HTERT RPE-1 (cell line): ENCODE results near the gene DCDC2B.

Experiments used
- in situ Hi-C: fragments of 300-500 bp; cut with MboI; formaldehyde crosslinking; loops from 4 replicates; pipeline ENCODE4 v1.14.3; 2020; ENCODE audit warnings: low sequenced_read_pairs

The DCDC2B gene

DNA sequence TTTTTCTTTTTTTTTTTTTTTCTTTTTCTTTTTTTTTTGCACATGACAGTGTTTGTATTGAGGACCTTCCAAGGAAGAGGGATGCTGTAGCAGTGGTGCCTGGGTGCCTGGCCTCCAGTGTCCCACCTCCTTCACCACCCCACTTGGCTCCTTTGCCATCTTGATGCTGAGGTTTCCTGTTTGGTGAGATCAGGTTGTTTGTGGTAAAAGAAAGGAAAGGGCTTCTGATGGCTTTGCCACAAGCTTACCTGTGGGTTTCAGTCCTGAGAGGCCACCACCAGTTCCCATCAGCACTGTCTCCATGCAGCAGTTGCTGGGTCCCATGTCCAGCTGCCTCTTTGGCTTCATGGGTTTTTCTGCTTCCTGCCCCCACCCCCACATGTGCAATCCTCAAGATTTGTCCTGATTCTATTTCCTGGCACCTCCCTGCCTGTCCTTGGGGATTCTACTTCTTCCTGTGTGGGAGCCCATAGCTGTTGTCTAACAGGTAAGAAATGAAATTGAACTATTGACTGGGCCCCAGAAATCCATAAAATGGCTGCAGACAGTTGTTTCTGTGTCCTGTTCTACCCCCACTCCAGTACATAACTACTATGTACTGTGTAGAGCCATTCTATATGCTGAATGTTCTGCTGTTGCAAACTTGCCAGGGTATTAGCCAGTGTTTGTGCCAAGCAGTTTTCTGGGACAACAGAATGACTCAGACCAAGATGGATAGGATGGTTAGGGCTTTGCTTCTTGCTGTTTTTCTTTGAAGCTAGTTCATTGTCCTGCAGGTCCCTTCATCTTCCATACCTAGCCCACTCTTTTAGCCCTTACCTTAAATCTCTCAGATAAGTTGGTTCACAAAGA is 12.7 kb upstream of the DCDC2B start:
- in situ Hi-C loops, result no loop called here

DNA sequence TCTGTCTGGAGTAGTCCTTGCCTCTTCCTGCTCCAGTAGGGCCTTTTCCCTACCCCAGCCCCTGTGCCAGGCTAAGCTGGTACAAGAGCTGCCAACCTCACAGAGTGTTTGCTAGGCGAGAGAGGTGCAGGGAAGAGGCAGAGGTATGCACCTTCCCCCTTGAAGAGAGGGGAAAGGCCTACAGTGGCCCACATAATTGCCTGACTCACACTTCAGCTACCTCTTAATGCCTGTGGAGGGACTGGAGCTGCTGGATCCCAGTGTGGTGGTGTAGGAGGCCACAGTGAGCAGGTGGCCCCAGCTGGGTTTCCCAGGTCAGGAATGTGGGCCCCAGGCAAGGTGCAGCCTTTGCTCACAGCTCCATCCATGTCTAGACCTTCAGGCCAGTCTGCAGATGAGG is 11.8 kb upstream of the DCDC2B start:
- in situ Hi-C loops, result no loop called here

DNA sequence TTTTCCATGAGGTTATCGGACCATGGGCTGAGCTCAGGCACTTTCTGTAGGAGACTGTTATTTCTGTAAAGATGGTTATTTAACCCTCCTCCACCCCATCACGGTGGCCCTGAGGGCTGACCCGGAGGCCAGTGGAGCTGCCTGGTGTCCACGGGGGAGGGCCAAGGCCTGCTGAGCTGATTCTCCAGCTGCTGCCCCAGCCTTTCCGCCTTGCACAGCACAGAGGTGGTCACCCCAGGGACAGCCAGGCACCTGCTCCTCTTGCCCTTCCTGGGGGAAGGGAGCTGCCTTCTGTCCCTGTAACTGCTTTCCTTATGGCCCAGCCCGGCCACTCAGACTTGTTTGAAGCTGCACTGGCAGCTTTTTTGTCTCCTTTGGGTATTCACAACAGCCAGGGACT is 11.1 kb upstream of the DCDC2B start:
- in situ Hi-C loops, result no loop called here

DNA sequence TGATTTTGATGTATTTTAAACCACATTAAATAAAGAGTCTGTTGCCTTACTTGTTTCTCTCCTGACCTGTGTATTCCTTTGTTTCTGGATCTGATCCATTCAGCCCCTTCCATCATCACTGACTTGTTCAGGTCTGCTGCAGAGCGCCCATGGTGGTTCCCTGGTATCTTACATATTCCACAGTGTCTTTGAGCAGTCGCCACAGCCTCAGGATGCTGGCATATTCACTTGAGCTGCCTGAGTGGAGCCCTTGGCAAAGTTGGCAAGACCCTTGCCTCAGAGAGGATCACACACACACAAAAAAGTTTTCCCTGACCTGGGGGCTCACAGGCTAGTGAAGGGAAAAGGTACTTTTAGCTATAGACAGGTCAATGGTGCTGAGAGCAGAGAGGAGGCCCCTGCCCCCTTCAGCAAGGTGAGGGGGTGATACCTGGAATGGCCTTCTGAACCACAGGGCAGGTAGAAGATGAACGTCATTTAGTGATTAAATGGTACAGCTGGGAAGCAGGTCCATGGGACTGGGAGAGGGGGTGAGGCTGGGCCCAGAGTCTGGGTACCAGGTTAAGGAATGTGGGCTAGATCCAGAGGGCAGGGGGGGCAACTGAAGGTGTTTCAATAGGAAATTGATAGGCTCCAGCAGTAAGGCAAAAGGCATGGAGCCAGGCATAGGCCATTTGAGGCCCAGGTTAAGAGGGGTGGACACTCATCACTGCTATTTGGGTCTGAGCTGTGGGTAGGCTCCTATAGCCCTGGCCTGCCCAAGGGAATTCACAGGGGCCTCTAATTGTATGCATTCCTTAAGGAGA is 10.4 kb upstream of the DCDC2B start:
- in situ Hi-C loops, result no loop called here

DNA sequence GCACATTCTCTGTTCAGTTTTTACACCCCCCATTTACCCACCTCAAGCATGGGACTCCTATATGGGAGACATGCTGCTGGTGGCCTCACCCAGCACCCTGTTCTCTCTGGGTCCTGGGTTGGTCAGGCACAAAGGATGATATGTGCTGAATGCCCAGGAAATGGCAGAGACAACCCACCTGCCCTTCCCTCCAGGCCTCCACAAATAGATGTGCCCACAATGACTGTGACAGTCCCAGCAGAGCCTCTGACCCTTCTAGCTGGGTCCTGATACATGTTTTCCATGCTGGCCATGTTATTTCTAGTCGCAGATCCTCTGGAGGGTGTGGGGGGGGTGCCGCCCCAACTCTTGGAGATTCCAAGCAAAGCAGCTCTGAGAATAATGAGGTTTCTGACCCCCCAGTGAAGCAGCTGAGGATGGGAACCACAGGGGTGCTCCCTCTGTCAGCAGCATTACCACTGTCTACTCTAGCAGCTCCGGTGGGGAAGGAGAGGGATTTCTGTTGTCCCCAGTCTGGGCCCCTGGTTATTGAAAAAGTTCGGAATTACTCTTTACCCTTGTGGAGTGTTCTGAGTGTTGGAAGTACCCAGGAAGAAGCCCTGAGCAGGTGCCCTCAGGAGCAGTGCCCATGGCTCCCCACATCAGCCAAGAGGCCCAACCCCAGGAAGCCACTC is 9.7 kb upstream of the DCDC2B start:
- in situ Hi-C loops, result no loop called here

DNA sequence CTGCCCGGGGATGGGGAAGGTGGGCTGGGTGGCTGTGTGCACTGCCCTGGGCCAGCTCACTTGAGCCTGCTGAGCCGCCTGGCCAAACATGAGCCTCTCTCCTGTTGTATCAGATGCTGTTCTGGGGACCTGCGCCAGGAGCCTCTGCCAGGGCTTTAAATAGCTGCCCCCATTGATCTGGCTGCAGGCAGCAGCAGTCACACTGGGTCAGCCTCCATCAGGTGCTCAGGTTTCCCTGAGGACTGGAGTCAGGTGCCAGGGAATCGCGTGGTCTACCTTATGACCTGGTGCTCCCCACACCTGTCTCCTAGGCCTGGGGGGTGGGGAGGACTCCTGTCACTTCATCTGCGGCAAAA is 9.2 kb upstream of the DCDC2B start:
- in situ Hi-C loops, result no loop called here

DNA sequence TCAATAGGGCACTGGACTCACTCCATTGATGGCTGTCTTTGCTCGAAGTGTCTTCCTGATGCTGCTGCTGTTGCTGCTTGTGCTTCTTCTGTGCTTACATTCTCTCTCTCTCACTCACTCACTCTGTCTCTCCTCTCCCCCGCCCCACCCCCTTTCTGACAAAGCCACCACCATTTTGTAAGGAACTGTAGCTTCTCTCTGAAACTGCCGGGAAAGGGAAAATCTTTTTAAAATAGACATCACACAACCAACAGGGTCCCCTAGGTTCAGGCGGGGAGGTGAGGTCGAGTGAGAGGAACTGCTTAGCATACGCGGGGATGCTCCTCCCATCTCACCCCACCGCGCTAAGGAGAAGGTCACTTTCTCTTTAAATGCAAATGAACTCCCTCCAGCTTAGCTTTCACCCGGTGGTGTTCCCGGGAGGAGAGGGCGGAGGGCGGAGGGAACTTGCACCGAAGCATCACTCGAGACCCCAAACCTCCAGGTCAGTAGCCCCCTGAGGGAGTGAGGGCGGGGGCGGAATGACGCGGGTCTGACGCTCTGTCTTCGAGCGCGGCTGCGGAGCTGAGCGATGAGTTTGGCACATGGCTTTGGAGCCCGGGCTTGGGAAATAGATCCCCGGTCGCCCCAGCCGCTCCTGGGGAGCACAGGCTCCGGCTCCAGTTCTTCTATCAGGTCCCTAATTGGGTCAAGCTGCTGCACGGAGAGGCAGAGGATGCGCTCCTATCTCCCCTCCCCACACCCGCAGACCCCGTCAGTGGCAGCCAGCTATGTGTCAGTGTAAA is 8.5 kb upstream of the DCDC2B start, which contains the start of gene CCDC28B:
Gene CCDC28B (plus strand): TSS at position 370 of the 785 bp plus-strand sequence. CDS start 1,341 bp downstream, outside the sequence.
- in situ Hi-C loops, result no loop called here

DNA sequence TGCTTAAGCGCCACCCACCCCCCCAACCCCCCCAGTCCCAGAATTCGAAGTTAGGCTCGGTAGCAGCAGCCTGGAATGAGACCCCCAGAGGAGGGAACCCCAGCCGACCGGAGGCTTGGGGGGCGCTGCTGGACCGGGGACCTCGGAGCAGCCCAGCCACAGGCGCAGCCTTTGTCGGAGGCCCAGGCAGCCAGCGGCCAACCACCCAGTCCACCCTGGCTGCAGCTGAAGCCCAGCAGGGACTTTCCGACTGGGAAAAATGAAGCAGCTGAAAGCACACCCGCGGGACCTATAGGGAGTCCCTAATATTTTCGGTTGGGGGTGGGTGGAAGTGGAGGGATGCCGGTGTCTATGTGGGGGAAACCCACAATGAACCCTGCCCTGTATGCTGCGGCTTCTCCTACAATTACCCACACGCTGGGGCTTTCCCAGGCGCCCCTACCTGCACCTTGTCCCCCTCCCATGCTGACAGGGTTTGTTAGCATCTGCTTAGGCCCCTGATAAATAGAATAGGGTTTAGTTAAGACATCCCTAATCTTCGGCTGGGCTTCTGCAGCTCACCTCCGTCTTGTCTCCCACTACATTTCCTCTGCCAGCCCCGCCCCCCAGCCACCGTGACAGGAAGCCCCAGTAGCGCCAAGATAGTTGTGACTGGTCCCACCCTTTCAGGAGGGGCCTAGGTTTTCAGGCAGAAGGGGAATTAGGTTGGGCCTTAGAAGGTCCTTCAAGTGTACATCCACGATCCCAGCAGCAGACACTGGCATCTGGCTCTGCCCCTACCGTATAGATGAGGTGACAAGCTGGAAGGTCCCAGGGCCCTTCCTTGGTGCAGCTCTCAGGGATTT is 7.7 kb upstream of the DCDC2B start:
- in situ Hi-C loops, result no loop called here

DNA sequence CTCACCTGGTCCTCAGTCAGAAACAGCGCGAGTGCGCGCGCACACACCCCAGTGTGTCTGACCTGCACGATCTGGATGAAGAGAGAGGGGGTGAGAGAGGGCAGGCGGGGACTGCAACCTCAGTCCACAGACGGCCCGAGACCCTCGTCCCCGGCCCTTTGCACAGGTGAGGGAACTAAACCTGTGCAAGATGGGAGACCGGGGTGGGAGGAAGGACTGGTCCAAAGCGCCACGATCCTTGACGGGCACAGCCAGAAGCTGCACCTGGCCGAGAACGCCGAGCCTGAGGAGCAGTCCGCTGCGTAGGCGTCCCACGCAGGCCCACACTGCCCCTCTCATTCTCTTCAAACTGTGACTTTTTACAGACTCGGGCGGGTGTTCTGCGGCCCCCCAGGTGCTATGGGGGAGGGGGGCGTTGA is 3.9 kb upstream of the DCDC2B start:
- in situ Hi-C loops, result no loop called here

DNA sequence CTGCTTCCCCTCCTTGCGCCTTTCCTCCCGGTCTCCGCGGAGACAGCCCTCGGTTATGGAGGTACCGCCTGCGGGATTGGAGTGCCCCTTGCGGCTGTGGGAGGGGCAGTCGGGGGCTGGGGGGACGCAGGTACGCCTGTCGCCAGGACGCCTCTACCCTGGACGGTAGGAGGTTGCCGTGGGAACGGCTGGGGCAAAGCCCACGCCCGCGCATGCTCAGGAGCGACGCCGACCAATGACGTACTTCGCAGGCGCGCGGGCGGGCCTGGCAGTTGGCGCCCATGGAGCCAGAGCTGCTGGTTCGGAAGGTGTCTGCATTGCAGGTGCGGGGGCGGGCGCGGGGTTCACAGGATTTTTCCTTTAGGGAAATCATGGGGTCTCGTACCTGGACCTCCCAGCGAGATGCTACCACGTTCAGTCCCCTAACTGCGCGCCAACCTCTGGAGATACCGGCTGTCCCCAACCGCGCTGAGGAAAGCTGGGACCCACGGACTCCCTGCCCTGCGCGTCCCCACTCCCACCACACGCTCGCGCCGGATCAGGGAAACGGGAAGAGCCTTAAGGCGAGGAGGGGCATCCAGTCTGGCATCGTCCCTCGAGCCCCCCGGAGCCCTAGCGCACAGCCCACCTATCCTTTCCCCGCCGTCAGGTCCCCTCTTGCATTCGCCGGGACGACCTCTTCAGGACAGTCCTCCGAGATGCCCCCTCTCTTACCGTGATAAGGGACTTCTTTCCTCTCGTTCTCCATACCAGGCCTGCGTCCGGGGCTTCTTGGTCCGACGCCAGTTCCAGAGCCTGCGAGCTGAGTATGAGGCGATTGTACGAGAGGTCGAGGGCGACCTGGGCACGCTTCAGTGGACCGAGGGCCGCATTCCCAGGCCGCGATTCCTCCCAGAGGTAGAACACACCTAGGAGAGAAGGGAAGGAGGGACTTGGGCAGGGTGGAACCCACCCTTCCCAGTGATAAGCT is 3.2 kb upstream of the DCDC2B start, which contains the start of gene IQCC:
Gene IQCC (plus strand): TSS at position 271 of the 970 bp plus-strand sequence. CDS start 11 bp downstream, at position 282.
- in situ Hi-C loops, result no loop called here

DNA sequence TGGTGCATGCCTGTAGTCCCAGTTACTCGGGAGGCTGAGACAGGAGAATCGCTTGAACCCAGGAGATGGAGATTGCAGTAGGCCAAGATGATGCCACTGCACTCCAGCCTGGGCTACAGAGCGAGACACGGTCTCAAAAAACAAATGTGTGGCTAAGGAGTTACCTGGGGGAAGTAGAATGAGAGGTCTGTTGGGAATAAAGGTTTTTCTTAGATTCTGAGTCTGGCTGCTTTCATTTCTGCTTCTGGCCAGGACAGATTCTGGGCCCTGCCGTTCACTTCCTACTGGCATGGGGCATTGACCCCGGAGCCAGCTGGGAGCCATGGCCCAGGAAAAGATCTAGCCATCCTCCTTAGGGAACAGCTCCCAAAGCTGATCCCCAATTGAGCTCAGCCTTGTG is 420 bp upstream of the DCDC2B start:
- in situ Hi-C loops, result no loop called here

DNA sequence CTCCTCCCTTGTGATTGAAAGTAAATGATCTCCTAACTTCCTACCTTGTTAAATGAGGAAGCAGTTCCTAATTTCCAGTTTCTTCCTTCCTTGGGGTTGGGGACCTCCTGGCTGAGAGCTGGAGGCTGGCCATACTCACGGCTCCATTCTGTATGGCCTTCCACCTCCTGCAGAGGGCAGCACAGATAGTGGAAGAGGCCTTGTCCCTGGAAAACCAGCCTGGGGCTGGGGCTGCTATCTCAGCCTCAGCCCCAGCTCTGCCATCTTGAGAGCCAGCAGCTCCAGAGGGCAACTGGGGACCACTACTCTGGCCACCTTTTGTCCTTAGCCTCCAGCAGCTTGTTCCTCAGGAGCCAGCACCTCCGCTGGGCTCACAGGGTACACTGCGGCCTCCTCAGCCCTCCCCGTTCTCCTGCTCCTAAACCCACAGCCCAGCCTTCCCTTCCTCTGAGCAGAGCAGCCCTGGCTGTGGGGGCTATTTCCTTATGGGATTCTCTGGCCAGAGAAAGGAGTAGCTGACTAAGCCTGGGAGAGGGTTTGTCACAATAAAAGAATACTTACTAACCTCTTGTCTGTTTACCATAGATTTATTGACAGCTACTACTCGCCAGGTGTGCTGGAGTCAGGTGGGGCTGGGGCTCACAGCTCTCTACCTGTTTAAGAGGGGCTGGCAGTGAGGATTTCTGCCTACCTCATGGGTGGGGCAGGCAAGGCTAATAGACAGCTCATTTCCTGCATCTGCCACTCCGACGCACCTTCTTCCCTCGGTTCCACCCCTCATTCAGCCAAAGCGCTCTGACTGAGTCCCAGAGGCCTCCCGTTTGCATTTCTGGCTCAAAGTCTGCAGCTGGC is 7.0 kb downstream of the DCDC2B start:
- in situ Hi-C loops, result no loop called here

DNA sequence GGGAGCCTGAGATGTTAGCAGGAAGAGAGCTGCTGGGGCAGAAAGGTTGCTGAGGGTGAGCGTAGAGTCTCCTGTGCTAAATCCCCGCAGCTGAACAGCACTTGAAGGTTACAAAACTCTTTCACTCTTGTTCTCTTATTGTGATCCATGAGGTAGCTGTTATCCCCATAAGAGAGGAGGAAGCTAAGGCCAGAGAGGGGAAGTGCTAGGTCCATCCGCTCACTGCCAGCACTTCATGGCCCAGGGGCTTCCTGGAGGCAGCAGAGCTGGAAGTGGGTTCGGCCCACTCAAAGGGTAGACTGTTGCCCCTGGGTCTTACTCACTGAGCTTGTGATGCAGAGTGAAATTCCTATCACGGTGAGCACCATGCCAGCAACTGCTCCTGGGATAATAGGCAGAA is 7.7 kb downstream of the DCDC2B start:
- in situ Hi-C loops, result no loop called here

DNA sequence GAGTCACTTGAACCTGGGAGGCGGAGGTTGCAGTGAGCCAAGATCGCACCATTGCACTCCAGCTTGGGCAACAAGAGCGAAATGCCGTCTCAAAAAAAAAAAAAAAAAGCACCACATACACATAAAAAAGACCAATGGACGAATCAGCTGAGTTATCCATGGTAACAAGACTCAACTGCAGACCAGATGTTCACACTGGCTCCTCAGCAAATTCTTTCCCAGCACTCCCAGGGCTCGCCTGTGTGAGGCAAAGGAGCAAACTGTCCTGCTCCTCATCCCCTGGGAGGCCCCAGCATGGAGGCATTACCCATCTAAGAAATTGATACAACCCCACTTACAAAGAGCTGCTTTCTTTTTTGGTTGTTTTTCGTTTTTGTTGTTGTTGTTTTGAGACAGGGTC is 10.1 kb downstream of the DCDC2B start:
- in situ Hi-C loops, result no loop called here

DNA sequence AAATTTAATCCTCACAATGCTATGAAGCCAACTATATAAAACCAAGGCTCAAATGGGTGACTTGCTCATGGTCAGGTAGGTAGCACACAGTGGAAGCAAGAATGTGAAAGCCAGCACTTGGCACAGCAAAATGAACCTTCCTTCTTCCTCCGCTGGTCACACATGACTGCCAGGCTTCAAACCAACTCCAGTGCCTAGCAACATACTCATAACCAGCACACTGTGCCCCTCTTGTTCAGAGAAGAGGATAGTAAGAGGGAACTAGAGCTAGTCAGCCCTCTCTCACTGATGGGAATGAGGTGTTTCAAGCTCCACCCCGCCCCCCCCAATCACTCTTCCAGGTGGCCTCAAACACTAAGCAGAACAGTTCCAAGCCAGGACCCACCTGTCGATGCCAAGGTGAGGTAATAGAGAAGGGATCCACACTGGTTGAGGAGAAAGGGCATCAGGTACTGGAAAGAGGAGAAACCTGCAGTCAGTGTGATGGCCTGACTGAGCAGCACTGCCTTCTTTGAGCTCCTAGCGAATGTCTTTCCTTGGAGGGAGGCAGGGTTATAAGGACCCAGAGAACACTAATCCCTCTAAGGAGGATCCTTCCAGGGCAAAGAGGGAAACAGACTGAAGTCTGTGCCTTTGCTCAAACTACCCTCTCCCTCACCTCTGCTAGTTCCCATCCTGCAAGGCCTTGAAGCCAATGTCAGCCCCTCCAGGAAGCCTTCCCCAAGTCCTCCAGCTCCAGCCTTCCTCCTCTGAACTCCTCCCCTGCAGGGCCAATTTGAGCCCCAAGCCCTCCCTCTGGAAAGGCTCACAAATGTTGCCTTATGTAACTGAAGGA is 12.1 kb downstream of the DCDC2B start:
- in situ Hi-C loops, result no loop called here

DNA sequence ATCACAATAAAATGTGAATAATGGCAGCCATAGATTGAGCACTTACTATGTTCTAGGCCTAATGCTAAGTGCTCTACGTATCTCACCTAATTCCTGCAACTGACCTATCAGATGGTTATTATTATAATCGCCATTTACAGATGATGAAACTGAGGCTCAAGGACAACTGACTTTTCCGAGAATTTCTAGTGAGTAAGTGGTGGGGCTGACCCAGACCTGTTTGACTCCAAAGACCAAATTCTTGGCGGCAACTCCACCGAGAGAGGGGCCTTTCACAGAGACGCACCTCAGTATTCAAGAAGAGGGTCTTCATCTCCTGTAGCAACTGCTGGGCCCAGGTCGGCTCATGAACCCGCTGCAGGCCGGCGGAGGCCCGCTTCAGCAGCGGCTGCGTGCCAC is 12.7 kb downstream of the DCDC2B start:
- in situ Hi-C loops, result no loop called here
